Measurements from ENCODE around the gene PGC. TPM values are rescaled to one million over a fixed set of nuclear protein-coding genes. Genes with fewer than 3 reads are reported as not detected.

Gene PGC
- total and polyA plus RNA-seq, 2 of the 8 experiments (the other 6 are each of a cell fraction or from before 2014, with no cell fraction given) = 0.09 TPM; not detected in 1

DNA sequence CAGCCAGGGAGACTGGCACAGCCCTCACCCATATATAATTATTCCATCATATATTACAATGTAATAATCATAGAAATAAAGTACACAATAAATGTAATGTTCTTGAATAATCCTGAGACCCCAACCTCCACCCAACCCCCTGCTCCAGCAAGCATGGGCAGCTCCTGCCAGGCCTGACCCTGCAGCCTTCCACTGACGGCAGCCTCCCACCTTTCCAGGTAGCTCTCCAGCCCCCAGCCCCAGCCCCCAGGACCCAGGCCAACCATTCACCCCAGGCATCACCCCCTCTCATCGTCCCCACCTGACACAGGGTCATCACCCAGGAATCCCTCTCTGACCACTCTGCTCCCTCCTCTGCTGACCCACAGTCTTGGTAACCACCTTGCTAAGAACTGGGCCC lies 26.4 kb downstream of the PGC start:
- no peaks in the 10 kb centered on the region for H3K9me3 ChIP-seq (ENCODE audit: insufficient read depth in 2 of 2, low read depth in 1 of 2, low read length in 1 of 2)
- H4K8ac ChIP-seq (ENCODE audit: extremely low read depth, insufficient read depth, low read length) = no peak overlapping the region
- no peak overlapping the region for H2AFZ ChIP-seq (ENCODE audit: low read length)
- no peak overlapping the region for H2BK120ac ChIP-seq (replicated peaks; ENCODE audit: low read depth, low read length)
- no peak overlapping the region for H2BK20ac ChIP-seq (ENCODE audit: low read length)
- H3K4me2 ChIP-seq (ENCODE audit: insufficient read depth in 1 of 2, low read depth in 2 of 2, low read length in 2 of 2) = no peak overlapping the region
- no peaks in the 10 kb centered on the region for H3K79me2 ChIP-seq (ENCODE audit: control insufficient read depth in 1 of 2, insufficient read depth in 2 of 2, low read length in 2 of 2)
- no peak overlapping the region for H3K18ac ChIP-seq (ENCODE audit: extremely low read depth, low read length)
- H3K56ac ChIP-seq (replicated peaks; ENCODE audit: insufficient read length, low read depth, low read length) = no peak overlapping the region
- DNase-seq (ENCODE audit: low read depth in 1 of 2, low spot score in 2 of 2) (no peak), FAIRE-seq (no peak)
- no peak overlapping the region for H3K9ac ChIP-seq (replicated peaks in 1 of 4; ENCODE audit: extremely low read depth in 1 of 4, low read depth in 3 of 4, low read length in 3 of 4)
- no peaks in the 10 kb centered on the region for H3K79me1 ChIP-seq (ENCODE audit: low read depth, low read length)
- no peak overlapping the region for H3K4ac ChIP-seq (replicated peaks; ENCODE audit: insufficient read length, low read depth, low read length)
- ChIA-PET POLR2A (ENCODE audit: partially characterized antibody) (no interaction called here), CTCF (ENCODE audit: partially characterized antibody) (interaction anchor here (0.6 to 10.4 kb wide), 5 partner anchors 12 to 352 kb away, joined by 3 to 99 read pairs (median 7); no protein-coding TSS in a partner anchor)
- H3K27me3 ChIP-seq (replicated peaks in 1 of 4; ENCODE audit: control insufficient read depth in 3 of 4, extremely low read depth in 1 of 4, insufficient read depth in 3 of 4, low read length in 3 of 4) = no peaks in the 10 kb centered on the region; a peak in 1 of 7 replicates
- 80% methylated on average over 2 of the region's 2 CpGs; no CpG with 5 or more reads in 1 of the 2 experiments for WGBS, 2 experiments (ENCODE audit: extremely low coverage in 1 of 2, insufficient coverage in 1 of 2, insufficient read length in 1 of 2, insufficient replicate concordance in 2 of 2, low coverage in 1 of 2, low lambda C conversion rate in 2 of 2, missing lambda C conversion rate in 1 of 2)
- H4K5ac ChIP-seq (ENCODE audit: insufficient read length, low read depth, low read length) = no peak overlapping the region
- no peaks in the 10 kb centered on the region for H3K36me3 ChIP-seq (ENCODE audit: control insufficient read depth in 2 of 4, insufficient read depth in 4 of 4, low read length in 3 of 4)
- H3K4me3 ChIP-seq (ENCODE audit: extremely low read depth in 1 of 4, insufficient read depth in 2 of 4, low read depth in 3 of 4, low read length in 4 of 4) = no peak overlapping the region
- no peak overlapping the region for H2BK15ac ChIP-seq (ENCODE audit: low read length)
- no peak overlapping the region for H4K91ac ChIP-seq (replicated peaks; ENCODE audit: insufficient read length, low read length)
- no peaks in the 10 kb centered on the region; the same call in 1 of the 2 replicates for H3K23me2 ChIP-seq (ENCODE audit: low read depth, low read length)
- H3K4me1 ChIP-seq (replicated peaks in 1 of 4; ENCODE audit: control insufficient read depth in 3 of 4, insufficient read depth in 4 of 4, low read length in 3 of 4) = peaks cover 0 to 10% (median 5%) of the 10 kb centered on the region in 4 experiments; a peak in 4 of 7 replicates
- no peak overlapping the region for H2AK5ac ChIP-seq (ENCODE audit: low read depth, low read length)
- no peak overlapping the region for H3K14ac ChIP-seq (ENCODE audit: insufficient read length)
- peaks cover 0 to 1% of the 10 kb centered on the region in 2 experiments for H4K20me1 ChIP-seq (replicated peaks in 1 of 2; ENCODE audit: control insufficient read depth in 1 of 2, insufficient read depth in 2 of 2, low read length in 2 of 2)
- H3K27ac ChIP-seq (ENCODE audit: low read depth, low read length) = no peak overlapping the region
- H2BK12ac ChIP-seq (ENCODE audit: low read depth, low read length) = no peak overlapping the region
- no peak overlapping the region for H3K23ac ChIP-seq (ENCODE audit: insufficient read length)
- no peak overlapping the region for H2BK5ac ChIP-seq (ENCODE audit: low read depth, low read length)
- no peak for TF ChIP-seq SRF (IDR thresholded peaks at IDR 0.05; ENCODE audit: low read depth, low read length)

All from H1 (cell line).